RPMI8226 (cell line): ENCODE measurements around the gene LARP1.
"Not testable (repeated sequence)": the region's sequence is repeated elsewhere in the genome, so short reads cannot be mapped to it uniquely, and the experiment has no call there.

ENCODE experiments used
- DNase-seq: peaks from one replicate; pipeline ENCODE4 v3.0.0-alpha.2; 2015

Gene LARP1

GRCh38 chr5:154795235-154795596, 40.0 kb downstream of the LARP1 start:
- DNase-seq: no peak

GRCh38 chr5:154797762-154798161, 42.6 kb downstream of the LARP1 start:
- no peak for DNase-seq

- no peak for DNase-seq
Measured at GRCh38 chr5:154800582-154800981, 45.4 kb downstream of the LARP1 start.

DNA sequence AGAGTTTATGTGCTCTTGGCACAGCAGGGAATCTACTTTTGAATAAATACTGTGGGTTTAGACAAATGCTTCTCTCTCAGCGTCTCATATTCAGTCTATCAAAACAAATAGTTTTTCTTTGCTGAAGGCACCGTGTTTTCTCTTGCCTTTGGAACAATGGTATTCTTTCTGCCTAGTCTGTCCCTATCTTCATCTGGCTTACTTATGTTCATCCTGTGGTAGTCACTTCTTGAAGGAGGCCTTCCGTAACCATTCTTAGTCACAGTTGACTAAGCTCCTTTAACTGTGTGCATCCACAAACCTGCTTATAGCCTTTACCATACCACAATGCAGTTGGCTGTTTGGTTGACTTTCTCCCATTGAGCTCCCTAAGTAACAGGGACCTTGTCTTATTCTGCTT, 45.9 kb downstream of the LARP1 start:
- no peak for DNase-seq

GRCh38 chr5:154802050-154802449, 46.9 kb downstream of the LARP1 start:
- no peak for DNase-seq

- DNase-seq: no peak
Measured at GRCh38 chr5:154806176-154806575, 51.0 kb downstream of the LARP1 start.

GRCh38 chr5:154811239-154811638, 56.1 kb downstream of the LARP1 start:
- DNase-seq: no peak

DNA sequence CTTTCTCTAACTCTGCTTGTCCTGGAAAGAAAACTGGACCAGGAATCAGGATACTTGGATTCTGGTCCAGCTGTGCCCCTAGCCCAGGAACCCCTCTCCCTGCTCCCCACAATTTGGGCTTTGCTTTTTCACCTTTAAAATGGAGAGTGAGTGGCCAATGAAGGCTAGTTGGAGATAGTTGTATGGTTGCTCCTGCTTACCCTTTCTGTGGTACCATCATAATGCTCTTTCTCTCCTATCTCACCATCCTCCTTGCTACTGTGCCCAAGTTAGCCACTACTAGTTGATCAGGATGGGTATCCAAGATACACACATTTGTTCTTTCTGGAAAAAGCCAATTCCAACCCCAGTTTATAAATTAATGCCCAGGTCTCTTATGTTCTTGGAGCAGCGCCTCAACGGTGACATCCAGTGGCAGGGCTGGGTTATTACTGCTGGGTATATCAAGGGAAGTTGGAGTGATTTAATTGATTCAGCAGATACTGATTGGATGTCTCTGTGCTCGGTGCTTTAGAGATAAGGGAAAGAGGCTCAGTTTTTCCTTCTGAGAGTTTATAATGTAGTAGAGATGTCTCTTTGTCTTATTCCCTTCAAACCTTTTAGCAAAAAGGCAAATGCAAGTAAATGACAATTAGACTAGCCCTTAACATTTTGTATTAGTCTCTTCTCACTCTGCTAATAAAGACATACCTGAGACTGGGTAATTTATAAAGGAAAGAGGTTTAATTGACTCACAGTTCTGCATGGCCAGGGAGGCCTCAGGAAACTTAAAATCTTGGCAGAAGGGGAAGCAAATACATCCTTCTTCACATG, 56.7 kb downstream of the LARP1 start:
- peak; percentile 48 for DNase-seq

DNA sequence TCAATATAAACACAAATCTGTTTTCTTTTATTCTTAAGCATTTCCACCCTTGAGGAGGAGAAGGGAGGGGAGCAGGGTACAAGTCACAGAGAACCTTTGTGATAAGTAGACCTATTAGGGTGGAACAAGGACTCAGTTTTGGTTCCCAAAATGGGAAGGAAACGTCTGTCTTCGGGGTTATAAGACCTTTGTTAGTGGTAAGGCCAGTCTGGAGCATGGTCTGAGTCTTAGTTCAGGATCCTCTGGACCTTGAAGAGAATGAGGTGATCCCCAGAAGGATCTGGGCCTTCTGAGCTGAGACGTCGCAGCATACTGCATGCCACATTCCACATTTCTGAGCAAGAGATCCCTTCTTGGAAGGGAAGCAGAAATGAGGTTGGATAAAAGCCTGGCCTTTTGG, 58.0 kb downstream of the LARP1 start:
- DNase-seq: no peak

DNA sequence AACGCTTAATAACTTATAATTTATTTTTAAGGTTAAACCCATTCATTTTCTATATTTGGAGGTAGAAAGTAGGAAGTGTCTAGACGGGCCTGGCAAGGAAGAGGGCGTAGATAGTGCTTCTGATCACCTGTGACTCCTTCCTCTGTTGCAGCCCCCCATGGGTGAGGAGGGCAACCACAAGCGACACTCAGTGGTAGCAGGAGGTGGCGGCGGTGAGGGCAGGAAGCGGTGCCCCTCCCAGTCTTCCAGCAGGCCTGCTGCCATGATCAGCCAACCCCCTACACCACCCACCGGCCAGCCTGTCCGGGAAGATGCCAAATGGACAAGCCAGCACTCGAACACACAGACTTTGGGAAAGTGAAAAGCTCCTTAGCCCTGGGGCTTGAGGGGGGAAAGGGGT, 58.6 kb downstream of the LARP1 start:
- no peak for DNase-seq

- no peak for DNase-seq
Measured at GRCh38 chr5:154815025-154815424, 59.8 kb downstream of the LARP1 start.

DNA sequence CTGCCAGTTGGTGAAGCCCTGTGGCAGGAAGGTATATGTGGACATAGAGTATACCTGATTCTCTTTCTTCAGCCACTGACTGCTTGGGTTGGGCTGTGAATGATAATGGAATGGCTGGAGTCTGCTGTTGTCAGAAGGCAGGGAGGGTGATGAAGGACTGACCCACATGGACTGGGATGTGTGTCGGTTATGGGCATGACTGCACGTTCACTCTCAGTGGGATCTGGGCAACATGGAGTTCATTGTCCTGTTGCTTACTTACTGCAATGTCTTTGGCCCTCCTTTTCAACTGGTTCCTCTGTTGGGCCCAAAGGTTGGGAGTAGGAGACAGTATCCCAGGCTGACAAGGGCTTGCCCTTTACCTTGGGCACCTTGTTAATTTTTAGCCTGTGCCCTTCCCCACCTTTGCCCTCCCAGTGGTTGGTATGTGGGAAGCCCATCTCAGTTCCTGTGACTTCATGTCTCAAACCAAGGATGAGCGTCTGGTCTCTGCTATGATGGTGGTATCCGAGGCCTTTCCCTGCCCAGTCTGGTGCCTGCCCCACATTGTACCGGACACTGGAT, 60.6 kb downstream of the LARP1 start:
- DNase-seq: no peak

DNA sequence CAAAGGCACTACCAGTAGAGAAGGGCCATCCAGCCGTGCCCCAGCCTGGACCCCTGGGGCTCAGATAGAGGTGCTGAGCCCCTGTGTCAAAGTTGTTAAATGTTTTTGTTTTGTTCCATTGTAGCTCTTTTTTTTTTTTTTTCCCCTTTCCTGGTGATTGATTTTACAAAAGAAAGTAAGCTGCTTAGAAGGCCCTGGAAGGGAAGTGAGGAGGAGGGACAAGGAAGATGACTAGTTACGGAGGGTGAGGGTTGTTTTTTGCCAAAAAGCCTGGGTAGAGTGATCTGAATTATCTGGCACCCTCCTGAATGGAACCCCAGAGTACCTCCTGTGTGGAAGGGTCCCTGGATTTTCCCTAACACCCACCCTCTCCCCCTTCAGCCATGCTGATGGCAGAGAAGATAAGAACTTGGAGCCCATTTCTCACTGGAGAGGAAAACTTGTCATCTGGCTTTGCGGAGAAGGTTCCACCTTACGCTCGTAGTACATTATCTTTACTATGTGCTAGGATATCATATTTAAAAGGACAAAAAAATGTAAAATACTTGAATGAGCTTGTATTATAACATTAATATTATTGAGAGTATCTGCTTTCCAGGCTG, 61.8 kb downstream of the LARP1 start:
- DNase-seq: no peak

DNA sequence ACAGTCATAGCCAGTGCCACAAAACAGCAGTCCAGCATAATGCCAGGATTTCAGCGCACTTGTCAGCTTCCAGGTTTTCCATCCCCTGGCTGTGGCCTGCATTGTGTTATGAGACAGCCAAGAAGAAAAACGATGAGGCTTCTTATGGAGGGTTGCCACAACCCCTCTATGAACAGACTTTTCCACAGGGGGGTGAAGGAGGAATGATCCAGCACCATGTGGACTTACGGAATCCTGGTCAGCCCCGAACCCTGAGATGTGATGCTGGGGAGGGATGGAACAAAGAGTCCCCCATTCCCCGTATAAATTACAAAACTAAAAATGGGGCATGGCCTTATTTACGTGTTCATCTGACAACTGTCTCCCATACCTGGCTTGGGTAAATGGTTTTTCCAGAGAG, 62.6 kb downstream of the LARP1 start:
- DNase-seq: no peak

DNA sequence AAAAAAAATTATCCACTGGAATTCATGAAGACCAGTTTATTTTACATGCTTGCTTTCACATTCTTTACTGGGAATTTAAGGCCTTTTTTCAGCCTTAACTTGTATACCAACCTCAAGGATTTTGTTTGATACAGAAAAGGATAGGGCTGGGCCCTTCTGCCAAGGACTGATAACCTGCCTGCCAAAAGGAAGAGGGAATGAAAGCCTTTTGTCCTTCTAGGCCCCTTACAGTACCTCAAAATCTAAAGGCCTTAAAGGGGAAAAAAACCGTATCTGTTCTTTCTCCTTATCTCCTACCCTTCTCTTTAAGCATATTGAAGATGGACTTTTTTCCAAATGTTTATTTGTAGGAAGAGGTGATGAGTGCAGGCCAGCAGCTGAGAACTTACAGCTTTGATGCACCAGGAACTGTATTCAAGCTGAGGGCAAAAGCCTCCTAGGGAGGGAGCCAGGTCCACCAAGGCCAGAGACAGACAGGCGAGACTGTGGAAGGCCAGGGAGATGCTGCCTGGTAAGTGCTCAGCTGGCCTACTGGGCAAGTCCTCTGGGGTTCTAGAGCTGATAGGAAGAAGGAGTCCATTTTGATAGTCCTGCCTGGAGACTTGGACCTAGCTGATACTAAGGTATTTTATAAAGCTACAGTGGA, 63.4 kb downstream of the LARP1 start:
- DNase-seq: no peak

- DNase-seq: no peak
Measured at GRCh38 chr5:154819546-154819945, 64.4 kb downstream of the LARP1 start.

- DNase-seq: no peak
Measured at GRCh38 chr5:154820383-154820782, 65.2 kb downstream of the LARP1 start.

GRCh38 chr5:154822896-154823295, 67.7 kb downstream of the LARP1 start:
- not testable (repeated sequence) for DNase-seq

DNA sequence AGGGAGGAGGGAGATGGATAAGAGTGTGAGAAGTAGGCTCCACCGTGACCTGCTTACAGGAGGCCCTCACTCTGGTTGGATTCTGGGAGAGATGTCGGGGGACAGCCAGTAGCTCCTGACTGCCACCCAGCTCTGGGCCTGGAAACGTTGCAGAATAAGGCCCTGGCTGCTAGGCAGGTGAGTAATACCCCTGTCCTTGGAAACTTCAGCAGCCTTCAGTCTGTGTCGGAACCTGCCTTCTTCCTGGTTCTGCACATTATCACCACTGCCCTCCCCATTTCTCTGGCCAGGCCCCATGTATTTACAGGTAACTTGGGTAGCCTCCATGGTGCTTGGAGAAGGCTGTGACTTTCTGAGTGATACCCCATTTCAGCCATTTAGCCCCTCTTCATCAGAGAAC, 68.4 kb downstream of the LARP1 start:
- no peak for DNase-seq

GRCh38 chr5:154824070-154824469, 68.9 kb downstream of the LARP1 start:
- no peak for DNase-seq

DNA sequence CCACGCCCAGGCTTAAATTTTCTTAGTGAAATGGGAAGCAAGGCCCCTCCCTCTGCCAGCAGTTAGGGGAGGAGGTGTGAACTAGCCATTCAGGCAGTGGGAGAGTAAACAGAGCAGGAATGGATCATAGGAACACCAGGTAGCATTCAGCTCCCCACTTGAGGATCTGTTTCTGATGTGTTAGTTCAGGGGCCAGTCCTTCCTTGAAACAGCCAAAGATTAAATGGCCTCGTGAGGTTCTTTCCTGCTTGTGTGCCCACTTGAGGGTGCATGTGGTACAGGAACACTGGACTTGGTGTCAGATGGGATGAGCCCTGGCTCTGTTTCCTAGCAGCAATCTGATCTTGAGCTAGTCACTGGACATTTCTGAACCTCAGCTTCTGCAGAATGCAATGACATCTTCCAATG, 74.0 kb downstream of the LARP1 start:
- no peak for DNase-seq

DNA sequence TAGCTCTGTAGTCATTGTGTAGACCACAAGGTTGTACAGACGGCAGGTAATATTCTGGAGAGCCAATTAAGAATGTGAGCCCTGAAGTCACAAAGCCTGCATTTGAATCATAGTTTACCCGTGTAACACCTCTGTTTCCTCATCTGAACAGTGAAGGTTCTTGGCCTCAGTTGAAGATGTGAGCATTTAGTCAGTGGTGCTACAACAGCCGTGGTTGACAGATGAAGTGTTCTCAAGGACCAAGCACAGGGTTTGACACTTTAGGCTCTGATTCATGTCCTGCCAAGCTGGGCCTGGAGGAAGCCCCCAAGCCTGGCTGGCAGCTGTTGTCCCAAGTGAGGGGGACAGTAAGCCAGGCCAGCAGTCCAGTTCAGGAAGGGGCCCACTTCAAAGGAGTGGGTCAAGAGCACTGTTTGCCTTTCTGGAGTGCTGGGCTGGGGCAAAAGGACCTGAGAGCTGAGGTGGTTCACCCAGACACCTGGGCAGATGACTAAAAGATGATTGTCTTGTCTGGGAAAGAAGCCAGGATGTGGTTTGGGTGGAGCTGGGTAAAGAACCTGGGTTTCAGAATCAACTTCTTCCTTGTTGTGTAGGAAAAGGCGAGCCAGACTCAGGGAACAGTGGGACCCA, 74.5 kb downstream of the LARP1 start:
- DNase-seq: peak; percentile 59

DNA sequence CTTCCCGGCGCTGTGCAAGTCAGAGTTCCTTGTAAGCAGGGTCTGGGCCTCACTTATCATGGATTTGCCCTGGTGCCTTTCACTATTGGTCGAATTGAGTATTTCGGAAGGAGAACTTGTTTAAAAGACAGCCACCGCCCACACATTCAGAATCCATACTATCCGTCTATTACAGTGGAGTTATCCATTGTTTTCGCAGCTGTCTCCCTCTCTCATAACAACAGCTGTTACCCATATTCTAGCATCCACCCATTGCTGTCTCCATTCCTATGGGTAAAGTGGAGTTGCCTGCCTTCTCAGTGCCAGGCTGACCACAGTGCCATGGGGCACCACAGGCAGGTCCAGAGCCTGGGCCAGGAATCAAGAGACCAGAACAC, 75.0 kb downstream of the LARP1 start:
- DNase-seq: no peak

DNA sequence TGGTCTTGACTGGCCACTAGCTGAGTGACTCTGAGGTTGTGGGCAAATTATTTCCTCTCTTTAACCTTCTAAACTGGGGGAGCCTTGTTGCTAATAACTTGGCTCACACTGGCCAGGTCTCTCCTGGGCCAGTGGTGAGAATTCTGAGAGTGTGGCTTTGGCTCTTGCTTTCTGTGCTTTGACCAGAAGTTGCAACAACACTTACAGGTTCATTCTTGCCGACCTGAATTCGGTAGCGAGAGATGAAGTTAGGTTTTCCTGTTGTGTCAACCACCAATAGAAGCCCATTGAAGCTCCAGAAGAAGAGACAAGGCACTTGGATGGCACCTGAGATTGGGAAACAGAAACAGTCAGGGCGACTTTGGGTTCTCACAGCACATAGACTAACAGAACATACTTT, 75.4 kb downstream of the LARP1 start:
- no peak for DNase-seq
